ENCODE data around the gene PRKCB.

Gene PRKCB

GRCh38 chr16:23907457-23907902 is 71.7 kb downstream of the PRKCB start:
- no peak for TF ChIP-seq SIN3A (IDR thresholded peaks at IDR 0.05; ENCODE audit: borderline replicate concordance, insufficient read depth, low read length)
- no peak for TF ChIP-seq FOXP2 (optimal IDR thresholded peaks at IDR 0.05; ENCODE audit: borderline replicate concordance, extremely low read depth, extremely low read length, insufficient read depth)
- TF ChIP-seq TAF1 (IDR thresholded peaks at IDR 0.05; ENCODE audit: borderline replicate concordance, insufficient read depth, low read length), result no peak
- TF ChIP-seq POLR2AphosphoS5 (IDR thresholded peaks at IDR 0.05; ENCODE audit: low read depth, low read length), result no peak
- TF ChIP-seq, protein P1, sequence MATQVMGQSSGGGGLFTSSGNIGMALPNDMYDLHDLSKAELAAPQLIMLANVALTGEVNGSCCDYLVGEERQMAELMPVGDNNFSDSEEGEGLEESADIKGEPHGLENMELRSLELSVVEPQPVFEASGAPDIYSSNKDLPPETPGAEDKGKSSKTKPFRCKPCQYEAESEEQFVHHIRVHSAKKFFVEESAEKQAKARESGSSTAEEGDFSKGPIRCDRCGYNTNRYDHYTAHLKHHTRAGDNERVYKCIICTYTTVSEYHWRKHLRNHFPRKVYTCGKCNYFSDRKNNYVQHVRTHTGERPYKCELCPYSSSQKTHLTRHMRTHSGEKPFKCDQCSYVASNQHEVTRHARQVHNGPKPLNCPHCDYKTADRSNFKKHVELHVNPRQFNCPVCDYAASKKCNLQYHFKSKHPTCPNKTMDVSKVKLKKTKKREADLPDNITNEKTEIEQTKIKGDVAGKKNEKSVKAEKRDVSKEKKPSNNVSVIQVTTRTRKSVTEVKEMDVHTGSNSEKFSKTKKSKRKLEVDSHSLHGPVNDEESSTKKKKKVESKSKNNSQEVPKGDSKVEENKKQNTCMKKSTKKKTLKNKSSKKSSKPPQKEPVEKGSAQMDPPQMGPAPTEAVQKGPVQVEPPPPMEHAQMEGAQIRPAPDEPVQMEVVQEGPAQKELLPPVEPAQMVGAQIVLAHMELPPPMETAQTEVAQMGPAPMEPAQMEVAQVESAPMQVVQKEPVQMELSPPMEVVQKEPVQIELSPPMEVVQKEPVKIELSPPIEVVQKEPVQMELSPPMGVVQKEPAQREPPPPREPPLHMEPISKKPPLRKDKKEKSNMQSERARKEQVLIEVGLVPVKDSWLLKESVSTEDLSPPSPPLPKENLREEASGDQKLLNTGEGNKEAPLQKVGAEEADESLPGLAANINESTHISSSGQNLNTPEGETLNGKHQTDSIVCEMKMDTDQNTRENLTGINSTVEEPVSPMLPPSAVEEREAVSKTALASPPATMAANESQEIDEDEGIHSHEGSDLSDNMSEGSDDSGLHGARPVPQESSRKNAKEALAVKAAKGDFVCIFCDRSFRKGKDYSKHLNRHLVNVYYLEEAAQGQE (IDR thresholded peaks at IDR 0.05; ENCODE audit: insufficient read depth in 1 of 2, low read depth in 2 of 2, low read length in 2 of 2), result no peak

GRCh38 chr16:23907903-23908302 is 72.1 kb downstream of the PRKCB start:
- TF ChIP-seq, protein P1 (IDR thresholded peaks at IDR 0.05; ENCODE audit: insufficient read depth in 1 of 2, low read depth in 2 of 2, low read length in 2 of 2), result no peak
- TF ChIP-seq SIN3A (IDR thresholded peaks at IDR 0.05; ENCODE audit: borderline replicate concordance, insufficient read depth, low read length) (no peak), POLR2AphosphoS5 (IDR thresholded peaks at IDR 0.05; ENCODE audit: low read depth, low read length) (no peak), FOXP2 (optimal IDR thresholded peaks at IDR 0.05; ENCODE audit: borderline replicate concordance, extremely low read depth, extremely low read length, insufficient read depth) (no peak), TAF1 (IDR thresholded peaks at IDR 0.05; ENCODE audit: borderline replicate concordance, insufficient read depth, low read length) (no peak)

DNA sequence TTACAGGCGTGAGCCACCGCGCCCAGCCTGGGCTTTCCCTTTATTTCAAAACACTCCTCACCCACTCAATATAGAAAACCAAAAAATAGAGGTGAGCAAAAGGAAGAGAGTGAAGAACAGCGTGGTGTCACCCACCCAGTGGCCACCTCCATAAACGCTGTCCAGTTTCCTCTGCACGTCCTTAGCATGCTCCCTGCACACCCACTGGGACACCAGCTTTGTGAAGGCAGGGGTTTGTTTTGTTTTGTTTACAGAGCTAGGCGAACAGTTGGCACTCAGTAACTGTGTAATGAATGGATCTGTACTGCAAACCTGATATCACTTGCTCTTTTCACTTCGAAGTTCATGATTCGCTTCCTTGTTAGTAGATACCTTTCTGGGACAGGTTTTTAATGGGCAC is 73.0 kb downstream of the PRKCB start:
- TF ChIP-seq, protein P1 (IDR thresholded peaks at IDR 0.05; ENCODE audit: insufficient read depth in 1 of 2, low read depth in 2 of 2, low read length in 2 of 2), result no peak

- TF ChIP-seq TAF1 (IDR thresholded peaks at IDR 0.05; ENCODE audit: borderline replicate concordance, insufficient read depth, low read length) (no peak), SIN3A (IDR thresholded peaks at IDR 0.05; ENCODE audit: borderline replicate concordance, insufficient read depth, low read length) (no peak), FOXP2 (optimal IDR thresholded peaks at IDR 0.05; ENCODE audit: borderline replicate concordance, extremely low read depth, extremely low read length, insufficient read depth) (no peak), POLR2AphosphoS5 (IDR thresholded peaks at IDR 0.05; ENCODE audit: low read depth, low read length) (no peak)
- TF ChIP-seq, protein P1 (IDR thresholded peaks at IDR 0.05; ENCODE audit: insufficient read depth in 1 of 2, low read depth in 2 of 2, low read length in 2 of 2), result no peak
Measured at GRCh38 chr16:23909792-23910418, 74.1 kb downstream of the PRKCB start.

All from PFSK-1 (cell line).